Trophoblast cell (in vitro differentiated cells and primary cell): Measurements from ENCODE around the gene B4GALT2.

Experiments used
- DNase-seq, 2 donors: peaks; one replicate each; pipeline ENCODE4 v3.0.0-alpha.2; 2016
- H2AFZ ChIP-seq: 2 replicates; pipeline ENCODE4 v1.6.1; 2013; ENCODE audit warnings: low read length, moderate library complexity, mild to moderate bottlenecking; ENCODE audit not compliant: insufficient read depth, poor library complexity
- H2AK5ac ChIP-seq: 2 replicates; pipeline ENCODE4 v1.6.1; 2013; ENCODE audit warnings: mild to moderate bottlenecking, low read length
- H2BK120ac ChIP-seq: 2 replicates; pipeline ENCODE4 v1.6.1; 2013; ENCODE audit warnings: low read length, mild to moderate bottlenecking, moderate library complexity; ENCODE audit not compliant: insufficient read depth, poor library complexity
- H2BK12ac ChIP-seq: 2 replicates; pipeline ENCODE4 v1.6.1; 2013; ENCODE audit warnings: mild to moderate bottlenecking, low read length, moderate library complexity
- H2BK5ac ChIP-seq: 2 replicates; pipeline ENCODE4 v1.6.1; 2013; ENCODE audit warnings: low read length, low read depth, moderate library complexity, mild to moderate bottlenecking; ENCODE audit not compliant: poor library complexity
- H3K14ac ChIP-seq: 2 replicates; pipeline ENCODE4 v1.6.1; 2013; ENCODE audit warnings: mild to moderate bottlenecking, low read length
- H3K18ac ChIP-seq: 2 replicates; pipeline ENCODE4 v1.6.1; 2013; ENCODE audit warnings: mild to moderate bottlenecking, low read length
- H3K23ac ChIP-seq: 2 replicates; pipeline ENCODE4 v1.6.1; 2013; ENCODE audit warnings: low read length
- H3K27ac ChIP-seq: 2 replicates; pipeline ENCODE4 v1.5.1; 2013; ENCODE audit warnings: low read depth, mild to moderate bottlenecking, inconsistent platforms, low read length, moderate library complexity
- H3K27me3 ChIP-seq: 2 replicates; pipeline ENCODE4 v1.6.1; 2013; ENCODE audit warnings: inconsistent platforms, mild to moderate bottlenecking, low read length, moderate library complexity; ENCODE audit not compliant: insufficient read depth
- H3K36me3 ChIP-seq, 2 experiments: 1 replicate in 1 of 2; 2 replicates in 1 of 2; pipeline ENCODE4 v1.6.1; 2013; ENCODE audit warnings: low read length in 2 of 2, mild to moderate bottlenecking in 2 of 2, moderate library complexity in 1 of 2; ENCODE audit not compliant: insufficient read depth in 2 of 2, control insufficient read depth in 1 of 2
- H3K4ac ChIP-seq: 2 replicates; pipeline ENCODE4 v1.6.1; 2013; ENCODE audit warnings: low read depth, mild to moderate bottlenecking, low read length, moderate library complexity
- H3K4me1 ChIP-seq, 2 experiments: 1 replicate in 1 of 2; 2 replicates in 1 of 2; pipeline ENCODE4 v1.6.1; 2013; ENCODE audit warnings: low read length in 2 of 2, mild to moderate bottlenecking in 2 of 2, moderate library complexity in 1 of 2; ENCODE audit not compliant: insufficient read depth in 2 of 2, control insufficient read depth in 1 of 2
- H3K4me2 ChIP-seq: 2 replicates; pipeline ENCODE4 v1.6.1; 2013; ENCODE audit warnings: inconsistent platforms, mild to moderate bottlenecking, low read length, moderate library complexity
- H3K4me3 ChIP-seq: 2 replicates; pipeline ENCODE4 v1.5.1; 2013; ENCODE audit warnings: mild to moderate bottlenecking, low read depth, low read length, inconsistent platforms
- H3K79me1 ChIP-seq: one replicate; pipeline ENCODE4 v1.6.1; 2013; ENCODE audit warnings: low read length
- H3K79me2 ChIP-seq: 2 replicates; pipeline ENCODE4 v1.6.1; 2013; ENCODE audit warnings: low read length, mild to moderate bottlenecking; ENCODE audit not compliant: control insufficient read depth, insufficient read depth, poor library complexity
- H3K9ac ChIP-seq: 2 replicates; pipeline ENCODE4 v1.6.1; 2013; ENCODE audit warnings: mild to moderate bottlenecking, low read length
- H3K9me3 ChIP-seq: 2 replicates; pipeline ENCODE4 v1.6.1; 2013; ENCODE audit warnings: low read depth, mild to moderate bottlenecking, control low read depth, inconsistent platforms, low read length; ENCODE audit not compliant: insufficient read depth
- H4K12ac ChIP-seq: 2 replicates; pipeline ENCODE4 v1.6.1; 2013; ENCODE audit warnings: low read depth, mild to moderate bottlenecking, low read length, moderate library complexity
- H4K8ac ChIP-seq: 2 replicates; pipeline ENCODE4 v1.6.1; 2013; ENCODE audit warnings: low read depth, mild to moderate bottlenecking, low read length, moderate library complexity
- H4K91ac ChIP-seq: one replicate; pipeline ENCODE4 v1.6.1; 2013; ENCODE audit warnings: low read depth, mild to moderate bottlenecking, low read length, moderate library complexity
- WGBS: extraction: QIAGEN DNeasy Blood & Tissue Kit; methylation state at CpG from one replicate; pipeline ENCODE4 v1.1.7; 2013; ENCODE audit warnings: missing lambda C conversion rate; ENCODE audit not compliant: insufficient read length, insufficient coverage; ENCODE audit errors: extremely low coverage; 5-methylcytosine and 5-hydroxymethylcytosine counted together

Gene B4GALT2

DNA sequence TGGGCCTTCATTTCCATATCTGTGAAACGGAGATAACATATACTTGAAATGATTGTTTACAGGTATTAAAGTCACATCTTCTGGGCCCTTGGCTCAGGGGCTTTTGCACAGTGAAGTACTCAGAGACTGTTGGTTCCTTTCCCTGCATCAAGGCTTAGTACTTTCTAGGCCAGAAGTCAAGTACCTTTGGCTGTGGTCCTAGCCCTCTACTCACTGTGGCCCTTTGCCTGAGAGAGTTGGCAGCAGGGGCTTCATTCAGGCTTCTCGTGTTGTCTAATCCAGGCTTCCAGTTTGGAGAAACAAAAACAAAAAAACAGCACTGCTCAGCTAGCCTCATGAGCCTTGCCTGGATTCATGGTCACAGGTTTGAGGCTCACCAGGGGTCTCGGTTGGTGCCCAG lies 17.3 kb upstream of the B4GALT2 start:
- H2BK5ac ChIP-seq: no peak overlapping the region
- no peaks in the 10 kb centered on the region for H3K79me1 ChIP-seq
- no peak for DNase-seq
- no peaks in the 10 kb centered on the region for H3K27me3 ChIP-seq
- no peak overlapping the region for H2BK12ac ChIP-seq
- H3K4ac ChIP-seq: no peak overlapping the region
- no peak overlapping the region for H4K91ac ChIP-seq
- no peak overlapping the region for H2BK120ac ChIP-seq
- H4K8ac ChIP-seq: no peak overlapping the region
- H3K23ac ChIP-seq: no peak overlapping the region
- no peak overlapping the region for H4K12ac ChIP-seq
- WGBS: no CpG with 5 or more reads among the region's 3 CpGs
- H2AFZ ChIP-seq: no peak overlapping the region
- H2AK5ac ChIP-seq: no peak overlapping the region
- H3K27ac ChIP-seq: no peak overlapping the region
- peaks cover 41 to 55% of the 10 kb centered on the region in 2 experiments for H3K36me3 ChIP-seq
- H3K79me2 ChIP-seq: no peaks in the 10 kb centered on the region
- H3K9ac ChIP-seq: no peak overlapping the region
- H3K4me2 ChIP-seq: no peak overlapping the region
- no peak overlapping the region for H3K14ac ChIP-seq
- H3K18ac ChIP-seq: no peak overlapping the region
- no peak overlapping the region for H3K4me3 ChIP-seq
- no peaks in the 10 kb centered on the region for H3K4me1 ChIP-seq
- H3K9me3 ChIP-seq: no peaks in the 10 kb centered on the region

DNA sequence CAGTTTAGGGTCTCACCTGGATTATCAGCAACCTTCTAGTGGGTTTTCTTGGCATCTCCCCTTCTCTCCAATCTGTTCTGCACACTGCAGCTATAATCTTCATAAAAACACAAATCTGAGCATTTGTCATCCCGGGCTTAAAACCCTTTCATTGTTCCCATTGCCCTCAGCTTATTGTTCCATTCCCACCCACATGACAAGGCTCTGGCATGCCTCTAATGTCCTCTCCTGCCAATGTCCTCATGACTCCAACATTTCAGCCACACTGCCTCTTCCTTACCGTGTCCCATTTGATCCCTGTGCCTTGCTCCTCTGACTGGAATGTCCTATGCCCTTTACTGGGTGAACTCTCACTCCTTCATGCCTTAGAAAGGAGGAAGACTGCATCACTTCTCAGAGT lies 16.7 kb upstream of the B4GALT2 start:
- Histone ChIP-seq H4K91ac (no peak overlapping the region), H3K36me3 (peaks cover 44 to 54% of the 10 kb centered on the region in 2 experiments), H3K9ac (no peak overlapping the region), H3K27me3 (no peaks in the 10 kb centered on the region), H2BK5ac (no peak overlapping the region), H3K79me2 (no peaks in the 10 kb centered on the region), H4K8ac (no peak overlapping the region), H2AFZ (no peak overlapping the region), H2AK5ac (no peak overlapping the region), H4K12ac (no peak overlapping the region), H3K14ac (no peak overlapping the region), H2BK120ac (no peak overlapping the region), H3K4me1 (no peaks in the 10 kb centered on the region), H3K18ac (no peak overlapping the region), H3K4me3 (no peak overlapping the region), H3K79me1 (no peaks in the 10 kb centered on the region), H3K4me2 (no peak overlapping the region), H3K27ac (no peak overlapping the region), H3K4ac (no peak overlapping the region), H2BK12ac (no peak overlapping the region), H3K9me3 (no peaks in the 10 kb centered on the region), H3K23ac (no peak overlapping the region)
- WGBS: no CpG with 5 or more reads among the region's 2 CpGs
- no peak for DNase-seq

DNA sequence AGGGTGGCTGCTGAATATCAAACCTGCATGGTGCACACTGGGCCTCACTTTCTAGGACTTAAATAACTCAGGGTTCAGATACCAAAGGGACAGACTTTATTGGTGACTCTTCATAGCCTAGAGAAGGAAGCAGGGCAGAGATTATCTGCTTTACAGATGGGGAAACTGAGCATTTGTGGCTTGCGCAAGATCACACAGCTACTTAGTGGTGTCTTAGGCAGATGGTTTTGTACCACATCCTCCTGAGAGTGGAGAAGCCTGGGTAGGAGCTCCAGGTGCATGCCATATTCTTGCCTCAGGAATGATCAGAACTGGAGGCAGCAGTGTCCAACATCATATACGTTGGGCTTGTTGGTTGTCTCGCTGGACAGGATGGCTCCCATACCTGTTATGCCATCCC lies 16.0 kb upstream of the B4GALT2 start:
- no peaks in the 10 kb centered on the region for H3K27me3 ChIP-seq
- no peak overlapping the region for H2AK5ac ChIP-seq
- no CpG with 5 or more reads among the region's 3 CpGs for WGBS
- no peaks in the 10 kb centered on the region for H3K4me1 ChIP-seq
- no peak overlapping the region for H3K27ac ChIP-seq
- H3K79me1 ChIP-seq: no peaks in the 10 kb centered on the region
- no peak overlapping the region for H4K12ac ChIP-seq
- no peak overlapping the region for H2BK12ac ChIP-seq
- H2BK5ac ChIP-seq: no peak overlapping the region
- H2AFZ ChIP-seq: no peak overlapping the region
- no peak overlapping the region for H3K23ac ChIP-seq
- no peak overlapping the region for H3K4me2 ChIP-seq
- H2BK120ac ChIP-seq: no peak overlapping the region
- H3K4me3 ChIP-seq: no peak overlapping the region
- no peak overlapping the region for H4K91ac ChIP-seq
- no peak overlapping the region for H3K14ac ChIP-seq
- peaks cover 40 to 51% of the 10 kb centered on the region in 2 experiments for H3K36me3 ChIP-seq
- DNase-seq: no peak
- H3K9me3 ChIP-seq: no peaks in the 10 kb centered on the region
- no peaks in the 10 kb centered on the region for H3K79me2 ChIP-seq
- H4K8ac ChIP-seq: no peak overlapping the region
- no peak overlapping the region for H3K18ac ChIP-seq
- H3K4ac ChIP-seq: no peak overlapping the region
- H3K9ac ChIP-seq: no peak overlapping the region

DNA sequence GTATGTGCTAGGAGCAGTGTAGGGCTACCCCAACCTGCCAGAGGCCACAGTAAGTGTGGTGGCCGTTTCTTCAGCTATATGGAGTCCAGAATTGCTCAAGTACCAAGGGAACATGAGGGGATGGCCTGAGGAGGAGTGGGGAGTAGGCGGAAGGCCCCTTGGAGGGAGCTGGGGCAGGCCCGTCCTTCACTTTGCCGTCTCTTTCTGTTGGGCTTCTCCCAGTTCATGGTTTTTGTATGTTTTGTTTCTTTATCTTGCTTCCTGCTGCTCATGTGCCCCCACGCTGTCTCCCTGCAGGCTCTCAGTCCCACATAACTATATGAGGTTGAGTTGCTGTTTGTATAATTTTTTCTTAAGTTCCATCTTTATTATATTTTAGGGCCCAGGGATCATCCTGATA lies 15.1 kb upstream of the B4GALT2 start:
- DNase-seq: no peak
- Histone ChIP-seq H2BK5ac (no peak overlapping the region), H3K23ac (no peak overlapping the region), H3K36me3 (peaks cover 35 to 42% of the 10 kb centered on the region in 2 experiments), H2BK12ac (no peak overlapping the region), H3K9me3 (no peaks in the 10 kb centered on the region), H4K12ac (no peak overlapping the region), H2AK5ac (no peak overlapping the region), H4K91ac (no peak overlapping the region), H3K4me3 (no peak overlapping the region), H4K8ac (no peak overlapping the region), H3K79me1 (no peaks in the 10 kb centered on the region), H3K18ac (no peak overlapping the region), H2AFZ (no peak overlapping the region), H3K14ac (no peak overlapping the region), H3K9ac (no peak overlapping the region), H3K4me1 (no peaks in the 10 kb centered on the region), H3K27ac (no peak overlapping the region), H2BK120ac (no peak overlapping the region), H3K27me3 (no peaks in the 10 kb centered on the region), H3K79me2 (no peaks in the 10 kb centered on the region), H3K4me2 (no peak overlapping the region), H3K4ac (no peak overlapping the region)
- no CpG with 5 or more reads among the region's 5 CpGs for WGBS
